ENCODE measurements around the gene AREL1.

Gene AREL1

GRCh38 chr14:74634481-74634880 lies 78.4 kb downstream of the AREL1 start:
- Histone ChIP-seq H3K9me3 (ENCODE audit: control insufficient read depth, insufficient read depth, low read depth, low read length) (no peaks in the 10 kb centered on the region), H3K27ac (ENCODE audit: extremely low read depth, low read depth, low read length) (no peak overlapping the region), H3K4me1 (ENCODE audit: control insufficient read depth, insufficient read depth, low read length) (no peaks in the 10 kb centered on the region), H3K4me3 (ENCODE audit: low read depth, low read length) (no peak overlapping the region), H3K36me3 (ENCODE audit: control insufficient read depth in 2 of 2, insufficient read depth in 1 of 2, low read length in 2 of 2) (no peaks in the 10 kb centered on the region)
- TF ChIP-seq ZNF140 (tag by site-specific recombination; IDR thresholded peaks at IDR 0.05), result no peak
- TF ChIP-seq ZNF302 (tag by site-specific recombination; IDR thresholded peaks at IDR 0.05; ENCODE audit: low read depth), result no peak
- TF ChIP-seq ZNF133 (tag by site-specific recombination; IDR thresholded peaks at IDR 0.05), result no peak
- TF ChIP-seq ZNF549 (tag by site-specific recombination; IDR thresholded peaks at IDR 0.05), result no peak
- TF ChIP-seq ZNF335 (tag by site-specific recombination; conservative IDR thresholded peaks at IDR 0.05), result no peak
- TF ChIP-seq ZNF624 (tag by site-specific recombination; IDR thresholded peaks at IDR 0.05), result no peak
- no peak for TF ChIP-seq ZNF677 (tag by site-specific recombination; IDR thresholded peaks at IDR 0.05)
- TF ChIP-seq ZNF670 (tag by site-specific recombination; IDR thresholded peaks at IDR 0.05; ENCODE audit: low read depth), result no peak
- no peak for TF ChIP-seq ZNF174 (tag by site-specific recombination; IDR thresholded peaks at IDR 0.05)
- TF ChIP-seq ZNF777 (tag by site-specific recombination; IDR thresholded peaks at IDR 0.05; ENCODE audit: borderline replicate concordance), result no peak
- TF ChIP-seq ZFP37 (tag by site-specific recombination; IDR thresholded peaks at IDR 0.05), result no peak
- no peak for TF ChIP-seq GLIS2 (tag by site-specific recombination; IDR thresholded peaks at IDR 0.05)
- TF ChIP-seq REPIN1 (tag by site-specific recombination; IDR thresholded peaks at IDR 0.05; ENCODE audit: low read depth), result no peak
- TF ChIP-seq ZBTB6 (tag by site-specific recombination; IDR thresholded peaks at IDR 0.05), result no peak
- no peak for TF ChIP-seq ZNF473 (tag by site-specific recombination; IDR thresholded peaks at IDR 0.05)
- TF ChIP-seq, protein P1, sequence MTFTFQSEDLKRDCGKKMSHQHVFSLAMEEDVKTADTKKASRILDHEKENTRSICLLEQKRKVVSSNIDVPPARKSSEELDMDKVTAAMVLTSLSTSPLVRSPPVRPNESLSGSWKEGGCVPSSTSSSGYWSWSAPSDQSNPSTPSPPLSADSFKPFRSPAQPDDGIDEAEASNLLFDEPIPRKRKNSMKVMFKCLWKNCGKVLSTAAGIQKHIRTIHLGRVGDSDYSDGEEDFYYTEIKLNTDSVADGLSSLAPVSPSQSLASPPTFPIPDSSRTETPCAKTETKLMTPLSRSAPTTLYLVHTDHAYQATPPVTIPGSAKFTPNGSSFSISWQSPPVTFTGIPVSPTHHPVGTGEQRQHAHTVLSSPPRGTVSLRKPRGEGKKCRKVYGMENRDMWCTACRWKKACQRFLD (tag by site-specific recombination; IDR thresholded peaks at IDR 0.05), result no peak
- POLR2A ChIA-PET, result no interaction called here
- CTCF ChIA-PET, result interaction anchor here (0.6 kb wide), 2 partner anchors 10 to 14 kb away, joined by 3 read pairs; no protein-coding TSS in a partner anchor

DNA sequence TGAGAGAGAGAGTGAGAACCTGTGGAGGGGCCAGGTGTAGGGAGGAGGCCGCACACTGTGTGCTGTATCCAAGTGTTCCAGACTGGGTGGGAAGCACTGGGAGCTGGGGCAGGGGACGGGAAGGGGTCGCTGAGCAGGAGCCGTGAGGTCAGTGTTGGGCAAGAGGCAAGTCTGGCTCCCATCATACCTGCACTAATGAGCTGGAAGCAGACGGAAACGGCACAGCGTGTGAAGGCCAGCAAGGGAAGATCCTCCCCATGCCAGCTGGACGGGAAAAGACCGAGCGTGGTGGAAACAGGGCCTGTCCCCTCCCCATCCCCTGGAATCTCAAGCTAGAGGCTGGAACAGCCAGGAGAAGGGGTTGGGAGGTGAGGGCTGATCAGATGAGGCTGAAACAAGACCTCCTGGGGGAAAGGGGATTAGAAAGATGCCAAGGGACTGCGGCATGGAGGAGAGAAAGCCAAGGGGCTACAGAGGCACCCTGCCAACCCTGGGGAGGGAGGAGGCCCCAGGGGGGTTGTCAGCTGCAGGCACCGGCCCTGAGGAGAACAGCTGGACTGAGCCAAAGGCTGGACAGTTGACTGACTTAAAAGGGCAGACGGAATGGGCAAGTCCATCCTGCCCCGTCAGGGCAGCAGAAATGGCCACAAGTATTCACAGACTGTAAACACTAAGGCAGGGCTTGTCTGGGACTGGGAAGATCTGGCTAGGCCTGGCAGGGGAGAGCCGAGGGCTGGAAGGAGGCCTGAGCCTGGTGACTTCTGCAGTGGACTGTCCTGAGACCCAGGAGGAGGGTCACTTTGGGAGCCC lies 81.8 kb downstream of the AREL1 start:
- POLR2A ChIA-PET, result no interaction called here
- peak; percentile 21; the same call in 1 of the 2 replicates for TF ChIP-seq ZIC2 (tag by site-specific recombination; IDR thresholded peaks at IDR 0.05)
- no peak for TF ChIP-seq PRDM2 (tag by site-specific recombination; IDR thresholded peaks at IDR 0.05; ENCODE audit: borderline replicate concordance)
- Histone ChIP-seq H3K4me3 (ENCODE audit: low read depth, low read length) (no peak overlapping the region), H3K36me3 (ENCODE audit: control insufficient read depth in 2 of 2, insufficient read depth in 1 of 2, low read length in 2 of 2) (no peaks in the 10 kb centered on the region), H3K27ac (ENCODE audit: extremely low read depth, low read depth, low read length) (no peak overlapping the region), H3K9me3 (ENCODE audit: control insufficient read depth, insufficient read depth, low read depth, low read length) (no peaks in the 10 kb centered on the region), H3K4me1 (ENCODE audit: control insufficient read depth, insufficient read depth, low read length) (no peaks in the 10 kb centered on the region)
- CTCF ChIA-PET, result no interaction called here
